Measurements from ENCODE around the gene CCNB1. TPM values are rescaled to one million over a fixed set of nuclear protein-coding genes. Genes with fewer than 3 reads are reported as not detected.

CCNB1 gene
- total RNA-seq, 1 experiment from 2014 or later, result 262 TPM

GRCh38 chr5:69160651-69161050, 6.3 kb upstream of the CCNB1 start:
- ChIA-PET CTCF (no interaction called here), POLR2A (interaction anchor here (0.7 kb wide), 1 partner anchor 14 kb away, joined by 4 read pairs; no protein-coding TSS in a partner anchor)
- Histone ChIP-seq H3K27ac (ENCODE audit: low read length) (no peak overlapping the region), H3K36me3 (ENCODE audit: control insufficient read depth, insufficient read depth, low read length) (no peaks in the 10 kb centered on the region), H3K4me3 (ENCODE audit: low read depth in 2 of 2, low read length in 2 of 2) (no peak overlapping the region), H3K9me3 (ENCODE audit: control insufficient read depth, insufficient read depth, low read depth, low read length) (no peaks in the 10 kb centered on the region), H3K27me3 (ENCODE audit: control insufficient read depth, insufficient read depth, low read length) (no peaks in the 10 kb centered on the region), H3K4me1 (ENCODE audit: control insufficient read depth, insufficient read depth, low read length) (no peaks in the 10 kb centered on the region)
- intact Hi-C loops (cut with micrococcal nuclease; ENCODE audit: unreplicated experiment) (no loop called here), in situ Hi-C loops (cut with HindIII; ENCODE audit: low pct_unique_long_range_greater_than_20kb, low sequenced_read_pairs) (no loop called here)
- ATAC-seq (no peak), DNase-seq (ENCODE audit: low read depth, low spot score) (no peak)
- BruUV-seq (replicated peaks), result no TSS peak
- TF ChIP-seq TCF7L2 (IDR thresholded peaks at IDR 0.05; ENCODE audit: low read depth, low read length), result no peak
- no peak for TF ChIP-seq POLR2AphosphoS5 (IDR thresholded peaks at IDR 0.05; ENCODE audit: low read depth, low read length)

- Histone ChIP-seq H3K36me3 (ENCODE audit: control insufficient read depth, insufficient read depth, low read length) (peaks cover 35% of the 10 kb centered on the region), H3K27me3 (ENCODE audit: control insufficient read depth, insufficient read depth, low read length) (no peaks in the 10 kb centered on the region), H3K9me3 (ENCODE audit: control insufficient read depth, insufficient read depth, low read depth, low read length) (no peaks in the 10 kb centered on the region), H3K27ac (ENCODE audit: low read length) (peak overlapping the region; percentile 96), H3K4me3 (ENCODE audit: low read depth in 2 of 2, low read length in 2 of 2) (peak overlapping the region; percentile 92 to 94), H3K4me1 (ENCODE audit: control insufficient read depth, insufficient read depth, low read length) (peaks cover 20% of the 10 kb centered on the region)
- TF ChIP-seq SIN3A (IDR thresholded peaks at IDR 0.05; ENCODE audit: borderline replicate concordance, insufficient read depth, low read depth, low read length), result no peak
- TF ChIP-seq TCF7L2 (IDR thresholded peaks at IDR 0.05; ENCODE audit: low read depth, low read length), result no peak
- TF ChIP-seq CTCF (IDR thresholded peaks at IDR 0.05), result no peak
- TF ChIP-seq POLR2AphosphoS5 (IDR thresholded peaks at IDR 0.05; ENCODE audit: low read depth, low read length), result no peak
- TF ChIP-seq REST (IDR thresholded peaks at IDR 0.05; ENCODE audit: insufficient read depth in 1 of 2, low read depth in 2 of 2, low read length in 1 of 2), result no peak
- TSS peak; percentile 71 for BruUV-seq (replicated peaks)
- ChIA-PET CTCF (interaction anchor here (0.7 kb wide), 1 partner anchor 74 kb away, joined by 3 read pairs; the partner anchor contains the start of gene SLC30A5), POLR2A (no interaction called here)
- DNase-seq (ENCODE audit: low read depth, low spot score) (no peak), ATAC-seq (no peak)
- in situ Hi-C loops (cut with HindIII; ENCODE audit: low pct_unique_long_range_greater_than_20kb, low sequenced_read_pairs) (no loop called here), intact Hi-C loops (cut with micrococcal nuclease; ENCODE audit: unreplicated experiment) (no loop called here)
Observed at GRCh38 chr5:69167493-69167855, 524 bp downstream of the CCNB1 start.

- in situ Hi-C loops (cut with HindIII; ENCODE audit: low pct_unique_long_range_greater_than_20kb, low sequenced_read_pairs) (no loop called here), intact Hi-C loops (cut with micrococcal nuclease; ENCODE audit: unreplicated experiment) (no loop called here)
- no peaks in the 10 kb centered on the region for H3K9me3 ChIP-seq (ENCODE audit: control insufficient read depth, insufficient read depth, low read depth, low read length)
- ATAC-seq (no peak), DNase-seq (ENCODE audit: low read depth, low spot score) (no peak)
- H3K27me3 ChIP-seq (ENCODE audit: control insufficient read depth, insufficient read depth, low read length), result no peaks in the 10 kb centered on the region
- CTCF ChIA-PET, result interaction anchor here (0.7 kb wide), 1 partner anchor 74 kb away, joined by 3 read pairs; the partner anchor contains the start of gene SLC30A5
- TF ChIP-seq TCF7L2 (IDR thresholded peaks at IDR 0.05; ENCODE audit: low read depth, low read length) (no peak), POLR2AphosphoS5 (IDR thresholded peaks at IDR 0.05; ENCODE audit: low read depth, low read length) (no peak), SIN3A (IDR thresholded peaks at IDR 0.05; ENCODE audit: borderline replicate concordance, insufficient read depth, low read depth, low read length) (no peak), REST (IDR thresholded peaks at IDR 0.05; ENCODE audit: insufficient read depth in 1 of 2, low read depth in 2 of 2, low read length in 1 of 2) (no peak), CTCF (IDR thresholded peaks at IDR 0.05) (no peak)
- H3K27ac ChIP-seq (ENCODE audit: low read length), result peak overlapping the region; percentile 96
- BruUV-seq (replicated peaks), result no TSS peak
- peaks cover 20% of the 10 kb centered on the region for H3K4me1 ChIP-seq (ENCODE audit: control insufficient read depth, insufficient read depth, low read length)
- POLR2A ChIA-PET, result interaction anchor here (1.5 kb wide), 1 partner anchor 166 kb away, joined by 5 read pairs; no protein-coding TSS in a partner anchor
- H3K36me3 ChIP-seq (ENCODE audit: control insufficient read depth, insufficient read depth, low read length), result peaks cover 37% of the 10 kb centered on the region
- H3K4me3 ChIP-seq (ENCODE audit: low read depth in 2 of 2, low read length in 2 of 2), result peak overlapping the region; percentile 92 to 94
Observed at GRCh38 chr5:69167929-69168328, 979 bp downstream of the CCNB1 start.
